Measurements from ENCODE around the gene RASGRP3.
"Not testable (repeated sequence)": the region's sequence is repeated elsewhere in the genome, so short reads cannot be mapped to it uniquely, and the experiment has no call there.

Gene RASGRP3, protein sequence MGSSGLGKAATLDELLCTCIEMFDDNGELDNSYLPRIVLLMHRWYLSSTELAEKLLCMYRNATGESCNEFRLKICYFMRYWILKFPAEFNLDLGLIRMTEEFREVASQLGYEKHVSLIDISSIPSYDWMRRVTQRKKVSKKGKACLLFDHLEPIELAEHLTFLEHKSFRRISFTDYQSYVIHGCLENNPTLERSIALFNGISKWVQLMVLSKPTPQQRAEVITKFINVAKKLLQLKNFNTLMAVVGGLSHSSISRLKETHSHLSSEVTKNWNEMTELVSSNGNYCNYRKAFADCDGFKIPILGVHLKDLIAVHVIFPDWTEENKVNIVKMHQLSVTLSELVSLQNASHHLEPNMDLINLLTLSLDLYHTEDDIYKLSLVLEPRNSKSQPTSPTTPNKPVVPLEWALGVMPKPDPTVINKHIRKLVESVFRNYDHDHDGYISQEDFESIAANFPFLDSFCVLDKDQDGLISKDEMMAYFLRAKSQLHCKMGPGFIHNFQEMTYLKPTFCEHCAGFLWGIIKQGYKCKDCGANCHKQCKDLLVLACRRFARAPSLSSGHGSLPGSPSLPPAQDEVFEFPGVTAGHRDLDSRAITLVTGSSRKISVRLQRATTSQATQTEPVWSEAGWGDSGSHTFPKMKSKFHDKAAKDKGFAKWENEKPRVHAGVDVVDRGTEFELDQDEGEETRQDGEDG

DNA sequence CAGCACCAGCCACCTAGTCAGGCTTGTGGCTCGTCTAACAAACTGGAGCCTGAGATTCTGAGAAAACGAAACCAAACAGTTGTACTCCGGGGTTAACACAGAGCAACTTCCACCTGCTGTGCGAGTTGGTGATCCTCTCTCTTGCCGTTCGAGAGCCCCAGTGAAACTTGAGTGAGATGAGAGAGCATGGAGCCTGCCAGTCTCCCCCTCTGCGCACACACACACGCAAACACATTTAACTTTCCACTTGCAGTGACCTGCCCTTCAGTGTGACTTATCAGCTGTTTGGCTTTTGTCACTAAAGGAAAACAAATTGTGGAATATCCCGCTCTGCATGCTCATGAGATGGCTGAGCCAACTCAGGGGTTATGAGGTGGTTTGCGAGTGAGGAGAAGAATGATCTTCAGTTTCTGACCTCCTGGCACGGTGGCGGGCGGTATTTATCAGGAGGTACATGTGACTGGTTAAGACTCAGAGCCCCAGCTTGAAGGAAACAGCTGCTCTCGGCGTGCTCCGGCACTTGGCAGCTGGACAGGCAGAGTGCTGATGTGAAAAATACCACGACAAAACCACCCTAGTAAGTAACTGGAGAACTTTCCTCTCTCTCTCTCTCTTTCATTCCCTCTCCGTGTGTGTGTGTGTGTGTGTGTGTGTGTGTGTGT, at the start of gene RASGRP3:
Gene RASGRP3, plus strand, starts transcription at position 519 of the 662 bp plus-strand sequence. CDS start 38,488 bp downstream, outside the sequence.
- DNase-seq, result peak; percentile 53 to 62

DNA sequence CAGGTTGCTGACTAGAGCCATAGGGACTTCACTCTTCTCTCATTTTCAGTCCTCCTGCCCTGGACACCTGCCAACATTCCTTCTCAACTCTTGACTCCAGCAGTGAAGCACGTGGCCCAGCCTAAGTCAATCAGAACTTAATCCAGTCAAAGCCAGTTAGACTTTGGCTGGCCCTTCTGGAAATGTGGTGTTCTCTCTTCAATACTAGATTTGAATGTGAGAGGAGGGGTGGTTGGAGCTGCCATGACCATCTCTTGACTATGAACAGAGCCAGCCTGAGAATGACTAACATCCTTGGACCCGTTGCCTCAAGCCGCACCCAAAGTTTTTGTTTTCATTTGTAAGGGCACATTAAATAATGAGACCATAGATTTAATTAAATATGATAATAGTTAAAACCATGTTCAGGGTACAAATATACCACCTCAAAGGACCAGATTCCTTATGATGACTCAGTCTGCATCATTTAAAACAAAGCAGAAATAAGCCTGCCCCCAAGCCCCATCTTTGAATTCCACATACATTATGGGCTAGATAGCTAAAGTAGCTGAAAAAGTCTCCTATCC, 49.7 kb upstream of the RASGRP3 start:
- no peak for DNase-seq

DNA sequence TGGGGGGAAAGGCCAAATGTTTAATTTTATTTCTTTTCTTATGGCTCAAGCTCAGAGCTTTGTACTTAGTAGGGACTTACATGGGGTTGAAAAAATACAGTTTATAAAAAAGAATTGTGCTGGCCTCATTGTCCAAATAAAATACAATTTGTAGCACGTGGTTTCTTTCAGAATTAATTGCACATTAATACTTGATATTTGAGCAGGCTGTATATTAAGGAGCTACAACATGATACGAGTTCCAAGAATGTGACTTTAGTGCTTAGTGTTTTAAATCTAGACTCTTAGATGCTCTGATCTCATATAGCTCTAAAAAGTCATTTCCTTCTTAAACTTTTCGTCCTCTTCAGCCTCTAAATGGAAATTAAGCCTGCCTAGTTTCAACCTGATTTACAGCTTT, 46.4 kb upstream of the RASGRP3 start:
- no peak for DNase-seq

DNA sequence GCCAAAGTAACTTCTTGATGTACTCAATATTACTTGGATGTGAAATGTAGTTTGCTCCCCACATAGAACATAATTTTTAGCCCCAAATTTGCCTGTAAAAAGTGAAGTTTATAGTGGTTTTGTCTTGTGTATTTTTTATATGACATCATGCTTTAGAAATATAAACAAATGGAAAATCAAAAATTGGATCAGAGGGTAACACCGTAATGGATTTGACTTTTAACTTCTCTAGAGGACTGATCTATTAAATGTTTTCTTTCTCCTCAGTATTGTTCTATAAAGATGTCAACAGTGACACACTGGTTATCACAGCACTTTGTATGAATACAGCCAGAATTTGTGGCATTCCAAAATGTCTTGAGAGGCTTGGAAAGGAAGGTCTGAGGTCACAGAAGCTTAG, 45.6 kb upstream of the RASGRP3 start:
- no peak for DNase-seq

DNA sequence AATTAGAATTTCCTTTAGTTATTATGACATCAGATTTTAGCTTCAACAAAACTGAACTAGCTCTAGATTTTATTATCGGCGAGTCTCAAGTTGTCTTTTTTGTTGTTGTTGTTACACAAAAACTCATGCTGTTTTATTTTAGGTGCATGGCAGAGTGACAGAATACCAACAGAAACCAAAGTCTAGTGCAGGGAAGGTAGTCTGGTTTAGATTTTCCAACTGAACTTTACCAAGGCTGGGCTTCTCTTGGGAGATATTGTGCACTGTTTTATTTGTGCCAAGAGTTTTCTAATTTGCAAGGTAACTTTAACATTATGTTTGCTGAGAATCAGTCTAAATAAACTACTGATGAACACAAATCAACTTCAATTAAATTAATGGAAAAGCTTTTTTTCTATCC, 43.6 kb upstream of the RASGRP3 start:
- no peak for DNase-seq

DNA sequence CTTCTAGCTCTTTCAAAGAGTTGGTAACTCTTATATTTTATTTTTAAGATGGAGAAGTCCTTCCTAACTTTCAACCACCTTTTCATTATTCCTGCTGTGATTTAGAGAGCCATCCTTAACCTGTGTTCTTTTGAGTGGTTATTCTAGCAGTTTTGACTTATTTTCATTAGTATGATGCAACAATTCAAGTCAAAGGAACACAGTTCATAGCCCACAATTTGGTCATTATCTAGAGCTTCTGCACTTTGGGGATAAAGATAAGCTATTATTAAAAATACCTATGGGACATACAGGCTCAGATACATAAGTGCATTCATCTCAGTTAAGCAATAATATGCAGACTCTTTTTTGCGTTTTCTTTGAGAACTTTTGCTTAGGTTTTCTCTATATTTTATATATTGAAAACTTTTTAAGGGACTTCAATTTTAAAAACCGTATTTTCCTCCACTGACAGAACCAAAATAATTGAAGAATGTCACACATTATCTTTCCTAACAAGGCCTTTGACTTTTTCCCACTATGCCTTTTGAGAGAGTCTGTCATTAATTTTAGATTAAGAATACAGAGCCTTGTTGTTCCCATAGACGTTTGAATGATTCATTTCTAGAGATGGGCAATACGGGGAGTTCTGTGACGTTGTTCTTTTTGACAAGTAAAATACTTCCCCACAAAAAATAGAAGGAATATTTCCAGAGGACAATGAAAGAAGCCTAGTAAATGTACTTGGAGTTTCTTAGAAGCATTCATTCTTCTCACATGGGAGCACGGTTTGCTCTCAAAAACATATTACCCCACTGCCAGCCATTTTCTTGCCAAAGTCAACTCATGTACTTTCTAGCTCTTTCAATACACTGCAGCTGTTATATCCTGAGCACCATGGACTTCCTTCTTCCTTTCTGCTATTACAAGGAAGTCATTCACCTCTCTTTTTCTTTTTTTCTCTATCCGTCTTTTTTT, 42.9 kb upstream of the RASGRP3 start:
- no peak for DNase-seq

DNA sequence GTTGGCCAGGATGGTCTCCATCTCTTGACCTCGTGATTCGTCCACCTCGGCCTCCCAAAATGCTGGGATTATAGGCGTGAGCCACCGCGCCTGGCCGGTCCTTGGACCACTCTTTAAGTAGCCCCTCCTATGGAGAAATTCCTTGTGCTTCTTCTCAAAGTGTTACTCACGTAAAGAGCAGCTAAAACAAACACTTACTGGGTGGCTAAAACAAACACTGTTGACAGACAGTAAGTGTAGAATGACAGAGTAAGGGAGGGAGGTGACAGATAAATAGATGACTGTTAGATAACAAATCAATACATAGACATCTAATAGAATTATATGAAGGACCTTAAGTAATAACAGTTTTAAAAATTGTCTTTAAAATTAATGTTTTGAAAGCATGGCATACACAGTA, 40.9 kb upstream of the RASGRP3 start:
- DNase-seq, result no peak

DNA sequence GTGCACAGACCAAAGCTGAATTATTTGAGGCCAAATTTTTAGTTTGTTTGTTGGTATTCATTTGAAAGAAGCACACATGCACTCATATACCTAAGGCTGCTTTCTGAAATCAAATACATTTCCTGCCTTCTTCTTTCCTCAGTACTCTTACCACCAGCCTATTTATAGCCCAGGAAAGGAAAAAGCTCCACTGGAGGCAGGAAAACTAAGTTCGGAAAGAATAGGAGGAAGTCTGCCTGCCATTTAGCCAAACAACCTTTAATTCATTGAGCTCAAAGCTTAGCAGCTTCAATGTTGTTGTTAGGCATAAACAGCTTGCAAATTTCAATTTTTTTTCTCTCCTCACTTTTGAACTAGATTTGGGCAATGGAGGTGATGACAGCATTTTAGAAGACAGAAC, 40.4 kb upstream of the RASGRP3 start:
- DNase-seq, result no peak

DNA sequence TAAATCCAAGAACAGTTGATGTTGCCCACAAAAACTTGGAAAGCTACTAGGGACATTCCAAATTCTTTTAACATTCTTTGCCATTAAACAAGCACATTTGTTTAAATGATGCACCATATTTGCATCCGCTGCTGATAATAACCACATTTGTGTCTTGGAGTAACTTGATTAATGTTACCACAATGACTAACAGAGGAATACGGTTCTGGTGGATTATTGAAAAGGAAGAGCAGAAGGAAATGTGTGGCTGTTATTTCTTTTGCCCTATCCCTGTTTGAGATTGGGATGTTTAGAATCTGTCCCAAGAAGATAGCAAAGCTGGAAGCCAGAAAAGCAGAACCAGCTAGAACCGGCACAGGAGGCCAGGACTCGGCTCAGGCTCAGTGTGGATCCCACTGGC, 39.2 kb upstream of the RASGRP3 start:
- no peak for DNase-seq

DNA sequence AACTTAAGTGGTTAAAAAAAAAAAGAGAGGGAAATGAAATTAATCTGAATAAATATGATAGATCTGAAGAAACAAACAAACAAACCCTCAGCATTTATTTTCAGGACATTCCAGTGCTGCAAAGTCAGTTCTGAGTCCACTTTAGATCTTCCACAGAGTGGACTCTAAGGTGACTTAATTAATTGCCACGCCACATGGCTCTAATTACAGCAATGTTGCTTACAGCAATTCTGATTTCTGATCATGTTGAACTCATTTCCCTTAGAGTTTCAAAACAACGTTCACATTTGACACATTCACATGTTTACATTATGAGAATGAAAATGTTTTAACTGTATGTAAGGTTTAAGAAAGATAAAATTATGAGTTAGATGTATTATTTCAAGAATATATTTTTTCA, 38.6 kb upstream of the RASGRP3 start:
- no peak for DNase-seq

DNA sequence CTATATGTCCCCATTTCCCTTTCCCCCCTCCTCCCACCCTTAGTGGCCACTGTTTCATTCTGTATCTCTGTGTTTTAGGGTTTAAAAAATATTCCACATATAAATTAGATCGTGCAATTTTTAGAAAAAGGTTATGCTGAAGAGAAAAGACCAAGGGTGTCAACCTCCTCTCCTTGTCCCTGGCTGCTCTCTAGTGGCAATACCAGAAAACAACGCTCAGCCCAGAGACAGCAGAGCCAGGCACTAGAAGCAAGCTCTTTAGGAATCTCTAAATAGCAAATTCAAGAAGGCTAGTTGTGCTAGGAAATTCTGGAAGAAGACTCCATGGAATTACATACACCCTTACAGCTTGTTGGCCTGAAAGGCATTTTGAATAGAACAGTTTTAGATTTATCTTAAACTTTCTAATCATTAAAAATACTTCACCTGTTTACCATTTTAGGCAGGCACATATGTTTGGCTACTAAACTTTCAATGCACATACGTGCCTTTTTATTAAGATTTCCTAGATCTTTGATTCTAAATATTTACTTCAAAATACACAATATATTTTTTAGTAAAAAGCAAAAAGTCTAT, 35.1 kb upstream of the RASGRP3 start:
- DNase-seq, result peak in 1 of 2 experiments; percentile 18

DNA sequence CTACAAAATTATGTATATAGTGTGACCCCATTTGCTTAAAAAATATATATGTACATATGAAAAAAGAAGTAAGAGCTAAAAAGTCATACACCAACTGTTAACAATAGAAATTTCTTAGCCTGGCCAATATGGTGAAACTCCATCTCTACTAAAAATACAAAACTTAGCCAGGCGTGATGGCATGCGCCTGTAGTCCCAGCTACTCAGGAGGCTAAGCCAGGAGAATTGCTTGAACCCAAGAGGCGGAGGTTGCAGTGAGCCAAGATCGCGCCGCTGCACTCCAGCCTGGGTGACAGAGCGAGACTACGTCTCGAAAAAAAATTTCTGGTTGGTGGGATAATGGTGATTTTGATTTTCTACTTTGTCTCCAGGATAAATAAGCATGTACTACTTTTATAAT, 34.4 kb upstream of the RASGRP3 start:
- DNase-seq, result not testable (repeated sequence)

DNA sequence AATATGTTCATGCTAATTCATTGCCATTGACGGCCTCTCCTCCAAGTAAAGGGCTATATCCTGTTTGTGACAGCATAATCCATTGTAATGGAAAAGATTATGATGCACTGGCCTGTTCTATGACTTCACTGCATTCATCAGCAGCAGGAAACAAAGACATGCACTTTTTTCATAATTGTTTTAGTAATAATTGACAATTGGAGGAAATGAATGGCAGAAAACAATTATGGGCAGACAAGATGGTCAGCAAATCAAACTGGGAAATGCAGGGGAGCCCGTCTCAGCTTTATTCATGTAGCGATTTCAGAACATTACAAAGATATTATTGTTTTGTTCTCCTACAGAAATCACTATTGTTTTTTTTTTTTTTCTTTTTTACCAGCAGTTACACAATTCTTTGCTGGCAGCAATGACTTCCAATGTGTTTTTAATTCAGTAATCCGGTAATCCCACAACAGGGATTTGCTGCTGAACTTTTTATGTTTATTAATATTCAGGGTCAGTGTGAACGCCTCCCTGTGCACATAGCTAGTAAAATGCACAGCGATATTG, 33.8 kb upstream of the RASGRP3 start:
- DNase-seq, result no peak

DNA sequence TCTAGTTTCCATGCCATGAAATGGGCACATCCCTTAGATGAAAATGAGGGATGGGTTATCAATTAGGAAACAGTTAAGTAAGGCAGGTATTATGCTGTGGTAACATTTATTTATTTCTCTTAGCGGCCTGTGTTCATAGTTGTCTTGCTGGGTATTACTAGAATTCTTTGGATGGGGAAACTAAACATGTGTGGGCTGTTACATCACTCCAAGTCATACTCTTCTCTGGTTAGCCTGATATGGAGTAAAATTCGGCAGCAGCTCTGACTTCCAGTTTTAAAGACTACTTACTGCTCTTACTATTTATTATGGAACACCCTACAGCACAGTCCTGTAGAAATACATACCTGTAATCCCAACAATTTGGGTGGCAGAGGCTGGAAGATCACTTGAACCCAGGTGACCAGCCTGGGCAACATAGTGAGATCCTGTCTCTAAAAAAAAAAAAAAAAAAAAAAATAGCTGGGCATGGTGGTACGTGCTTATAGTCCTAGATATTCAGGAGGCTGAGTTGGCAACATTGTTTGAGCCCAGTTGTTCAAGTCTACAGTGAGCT, 33.1 kb upstream of the RASGRP3 start:
- no peak for DNase-seq

DNA sequence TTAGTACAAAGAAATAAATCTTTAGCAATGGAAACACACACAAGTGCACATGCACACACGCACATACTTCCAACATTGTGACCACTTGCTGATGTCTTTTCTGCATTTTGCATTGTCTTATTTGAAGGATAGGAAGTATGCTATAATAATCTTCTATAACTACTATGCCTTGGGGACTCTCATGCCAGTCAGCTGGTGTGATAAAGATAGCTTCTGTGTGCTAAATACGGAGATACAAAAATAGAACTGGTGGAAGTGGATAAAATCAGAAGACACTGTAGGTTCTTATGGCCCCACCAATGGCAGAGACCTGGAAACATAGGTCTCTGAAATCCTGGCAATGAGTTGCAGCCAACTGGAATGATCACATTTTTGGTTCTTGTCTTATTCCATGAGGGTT, 31.5 kb upstream of the RASGRP3 start:
- no peak for DNase-seq

DNA sequence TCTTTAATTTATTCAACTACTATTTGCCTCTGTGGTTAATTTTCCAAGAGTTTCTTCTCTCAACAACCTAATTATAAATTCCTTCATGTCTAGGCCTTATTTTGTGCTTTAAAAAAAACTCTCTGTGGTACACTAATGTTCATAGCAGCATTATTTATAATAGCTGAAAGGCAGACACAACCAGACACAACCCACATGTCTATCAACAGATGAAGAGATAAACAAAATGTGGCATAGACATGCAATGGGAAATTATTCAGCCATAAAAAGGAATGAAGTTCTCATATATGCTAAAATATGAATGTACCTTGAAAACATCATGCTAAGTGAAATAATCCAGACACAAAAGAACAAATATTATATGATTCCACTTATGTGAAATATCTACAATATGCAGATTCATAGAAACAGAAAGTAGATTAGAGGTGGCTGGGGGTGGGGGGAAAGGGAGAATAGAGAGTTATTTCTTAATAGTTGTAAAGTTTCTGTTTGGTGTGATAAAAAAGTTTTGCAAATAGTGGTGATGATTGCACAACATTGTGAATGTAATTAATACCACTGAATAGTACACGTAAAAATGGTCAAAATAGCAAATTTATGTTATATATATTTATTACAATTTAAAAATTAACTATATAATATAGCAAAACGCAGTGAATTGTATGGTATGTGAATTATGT, 28.1 kb upstream of the RASGRP3 start:
- DNase-seq, result no peak

DNA sequence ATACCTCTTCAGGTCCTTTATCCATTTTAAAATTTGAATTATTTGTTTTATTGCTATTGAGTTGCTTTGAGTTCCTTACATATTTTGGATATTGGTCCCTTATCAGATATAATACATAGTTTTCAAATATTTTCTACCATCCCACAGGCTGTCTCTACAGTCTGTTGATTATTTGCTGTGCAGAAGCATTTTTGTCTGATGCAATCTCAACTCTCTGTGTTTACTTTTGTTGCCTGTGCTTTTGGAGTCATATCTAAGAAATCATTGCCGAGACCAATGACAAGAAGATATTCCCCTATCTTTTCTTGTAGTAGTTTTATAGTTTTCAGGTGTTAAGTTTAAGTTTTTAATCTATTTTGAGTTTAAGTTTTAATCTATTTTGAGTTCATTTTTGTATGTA, 25.2 kb upstream of the RASGRP3 start:
- no peak for DNase-seq

DNA sequence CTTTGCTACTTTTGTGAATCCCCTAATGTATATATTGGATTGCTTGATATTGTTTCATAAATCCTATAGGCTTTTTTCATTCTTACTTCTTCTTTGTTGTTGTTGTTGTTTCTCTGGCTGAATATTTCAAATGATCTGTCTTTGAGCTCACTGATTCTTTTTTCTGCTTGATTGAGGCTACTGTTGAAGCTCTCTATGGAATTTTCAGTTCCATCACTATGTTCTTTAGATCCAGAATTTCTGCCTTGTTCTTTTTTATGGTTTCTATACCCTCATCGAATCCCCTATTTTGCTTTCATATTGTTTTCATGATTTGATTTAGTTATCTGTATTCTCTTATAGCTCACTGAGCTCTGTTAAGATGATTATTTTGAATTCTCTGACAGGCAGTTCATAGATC, 24.6 kb upstream of the RASGRP3 start:
- DNase-seq, result no peak

DNA sequence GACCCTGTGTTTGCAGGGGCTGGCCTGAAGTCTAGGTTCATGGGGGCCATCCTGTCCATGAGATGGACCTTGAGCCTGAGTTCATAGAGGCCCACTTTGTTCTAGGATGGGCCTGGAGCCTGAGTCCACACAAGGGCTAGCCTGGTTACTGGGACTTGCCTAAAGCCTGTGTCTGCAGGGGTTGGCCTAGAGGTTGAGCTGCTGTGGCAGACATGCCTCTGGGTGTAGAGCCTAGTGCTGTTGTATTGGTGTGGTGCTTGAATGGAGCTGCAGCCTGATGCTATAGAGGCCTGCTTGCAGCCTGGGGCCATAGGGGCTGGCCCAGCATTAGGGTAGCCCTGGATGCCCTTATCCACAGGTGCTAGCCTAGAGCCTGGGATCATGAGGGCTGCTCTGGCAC, 23.9 kb upstream of the RASGRP3 start:
- no peak for DNase-seq

DNA sequence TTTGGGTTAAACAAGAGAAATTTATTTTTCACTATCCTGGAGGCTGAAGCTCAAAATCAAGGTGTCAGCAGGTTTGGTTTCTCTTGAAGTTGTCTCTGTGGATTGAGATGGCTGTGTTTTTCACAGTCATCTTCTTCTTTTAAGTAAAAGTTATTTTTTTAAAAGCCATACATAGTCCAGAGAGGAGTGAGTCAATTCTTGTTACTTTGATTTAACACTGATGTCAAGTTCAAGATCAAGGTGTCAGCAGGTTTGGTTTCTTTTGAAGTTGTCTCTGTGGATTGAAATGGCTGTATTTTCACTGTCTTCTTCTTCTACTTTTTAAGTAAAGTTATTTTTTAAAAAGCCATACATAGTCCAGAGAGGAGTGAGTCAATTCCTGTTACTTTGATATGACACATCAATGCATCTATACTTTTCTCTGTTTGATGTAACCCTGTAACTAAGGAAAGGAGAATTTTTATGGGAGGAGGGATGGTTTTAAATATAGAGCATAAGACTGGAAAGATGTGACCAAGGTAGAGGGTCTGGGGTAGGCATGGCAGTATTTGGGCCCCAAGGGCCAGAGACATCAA, 22.5 kb upstream of the RASGRP3 start:
- DNase-seq, result no peak
